NCI-H2196 (cell line): ENCODE data around the gene RPS6KA3.

Experiments used
- DNase-seq: peaks from one replicate; lab custom pipeline; 2025; ENCODE audit not compliant: unreplicated experiment; lab: John Stamatoyannopoulos, UW

The RPS6KA3 gene

GRCh38 chrX:20111271-20111670, 155.4 kb downstream of the RPS6KA3 start:
- DNase-seq: no peak

- no peak for DNase-seq
These were observed 164.7 kb downstream of the RPS6KA3 start for GRCh38 chrX:20101934-20102581.
